GM12874 (cell line): Measurements from ENCODE around the gene REXO4.

Experiments
- CTCF ChIP-seq: IDR thresholded peaks from 2 replicates; pipeline ENCODE4 v1.5.1; 2011; ENCODE audit warnings: low read depth, mild to moderate bottlenecking, control low read depth, low read length, moderate library complexity; ENCODE audit not compliant: insufficient read depth

The REXO4 gene

GRCh38 chr9:133389562-133389961 lies 28.2 kb downstream of the REXO4 start:
- TF ChIP-seq CTCF, result no peak

GRCh38 chr9:133389025-133389557 lies 28.7 kb downstream of the REXO4 start:
- TF ChIP-seq CTCF, result no peak

- TF ChIP-seq CTCF, result no peak
Observed at GRCh38 chr9:133387680-133388079, 30.1 kb downstream of the REXO4 start.

- no peak for TF ChIP-seq CTCF
Observed at GRCh38 chr9:133386338-133386737, 31.5 kb downstream of the REXO4 start.

GRCh38 chr9:133385452-133385851 lies 32.4 kb downstream of the REXO4 start:
- TF ChIP-seq CTCF, result no peak

GRCh38 chr9:133384736-133385321 lies 33.0 kb downstream of the REXO4 start:
- no peak for TF ChIP-seq CTCF

- no peak for TF ChIP-seq CTCF
Observed at GRCh38 chr9:133383438-133383837, 34.4 kb downstream of the REXO4 start.
